NCI-H510A (cell line): ENCODE data around the gene PRELID3B.

ENCODE experiments used
- DNase-seq: peaks from one replicate; lab custom pipeline; 2025; lab: John Stamatoyannopoulos, UW

PRELID3B gene

DNA sequence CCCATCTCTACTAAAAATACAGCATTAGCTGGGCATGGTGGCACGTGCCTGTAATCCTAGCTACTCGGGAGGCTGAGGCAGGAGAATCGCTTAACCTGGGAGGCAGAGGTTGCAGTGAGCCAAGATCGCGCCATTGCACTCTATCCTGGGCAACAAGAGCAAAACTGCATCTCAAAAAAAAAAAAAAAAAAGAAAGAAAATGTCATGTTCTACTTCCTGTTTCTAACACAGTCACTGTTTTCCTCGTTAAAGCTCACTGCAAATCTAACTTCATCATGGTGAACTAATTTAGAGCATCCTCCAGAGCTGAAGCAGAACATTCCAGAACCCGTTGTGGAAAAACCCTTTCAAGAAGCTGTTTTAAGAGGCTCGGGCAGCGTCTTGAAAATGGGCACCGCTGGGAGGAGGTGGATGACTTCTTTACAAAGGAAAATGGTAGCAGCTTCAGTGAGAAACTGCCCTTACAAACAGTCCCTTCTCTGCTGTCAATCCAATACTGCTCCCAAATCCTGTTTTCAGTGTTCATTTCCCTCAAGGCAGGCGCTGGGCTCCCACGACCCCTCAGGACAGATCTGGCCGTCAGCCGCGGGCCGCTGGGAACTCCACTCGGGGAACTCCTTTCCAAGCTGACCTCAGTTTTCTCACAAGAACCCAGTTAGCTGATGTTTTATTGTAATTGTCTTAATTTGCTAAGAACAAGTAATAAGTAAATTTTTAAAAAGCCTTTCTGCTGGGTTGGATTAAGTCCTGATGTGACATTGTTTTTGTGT, 48.0 kb downstream of the PRELID3B start:
- no peak for DNase-seq

GRCh38 chr20:58993332-58994248, 49.0 kb downstream of the PRELID3B start:
- DNase-seq, result no peak

DNA sequence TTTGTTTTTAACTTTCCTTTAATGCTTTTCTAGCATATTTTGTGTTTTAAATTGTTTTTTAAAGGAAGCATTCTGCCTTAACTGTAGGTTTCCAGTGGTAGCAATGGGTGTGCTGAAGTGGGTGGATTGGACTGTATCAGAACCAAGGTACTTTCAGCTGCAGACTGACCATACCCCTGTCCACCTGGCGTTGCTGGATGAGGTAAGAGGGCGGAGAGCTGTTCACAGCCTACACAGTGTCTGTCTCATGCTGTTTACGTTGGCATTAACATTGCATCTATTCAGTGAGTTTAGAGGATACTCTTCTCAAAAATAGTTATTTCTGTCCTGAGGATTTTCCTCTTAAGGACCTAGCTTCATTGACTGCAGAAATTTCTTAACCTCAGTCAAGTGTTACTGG, 49.7 kb downstream of the PRELID3B start:
- no peak for DNase-seq

DNA sequence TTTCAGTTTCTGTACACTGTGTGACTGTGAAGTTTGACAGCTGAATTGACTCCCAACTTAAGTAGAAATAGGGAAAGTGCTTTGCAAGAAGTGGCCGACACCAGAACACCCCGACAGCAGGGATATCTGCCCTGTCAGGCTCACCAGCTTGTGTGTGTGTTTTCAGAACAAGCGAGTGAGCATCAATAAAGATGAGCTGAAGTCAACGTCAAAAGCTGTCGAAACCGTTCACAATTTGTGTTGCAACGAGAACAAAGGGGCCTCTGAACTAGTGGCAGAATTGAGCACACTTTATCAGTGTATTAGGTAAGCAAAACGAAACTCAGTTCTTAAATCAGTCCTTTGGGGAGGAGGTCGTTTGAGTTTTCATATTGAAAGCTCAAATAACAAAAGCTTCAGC, 50.9 kb downstream of the PRELID3B start:
- no peak for DNase-seq

- DNase-seq, result no peak
Measured at GRCh38 chr20:58990651-58991445, 51.7 kb downstream of the PRELID3B start.

DNA sequence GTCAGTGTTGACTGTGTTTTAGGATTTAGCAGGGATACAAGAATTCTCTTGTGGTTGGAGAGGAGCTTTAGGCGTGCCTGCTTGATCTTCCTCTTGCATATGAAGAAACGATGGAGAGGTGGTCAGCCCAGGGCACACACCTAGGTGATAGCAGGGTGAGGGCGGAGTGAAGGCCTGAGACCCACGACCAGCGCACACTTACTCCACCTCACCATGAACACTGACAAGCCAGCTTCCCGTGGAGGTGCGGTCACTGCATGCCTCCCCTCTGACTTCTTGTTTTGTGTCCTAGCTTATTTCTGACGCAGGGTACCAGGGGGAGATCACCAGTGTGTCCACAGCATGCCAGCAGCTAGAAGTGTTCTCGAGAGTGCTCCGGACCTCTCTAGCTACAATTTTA, 53.4 kb downstream of the PRELID3B start:
- DNase-seq, result no peak

GRCh38 chr20:58988565-58988882, 54.1 kb downstream of the PRELID3B start:
- no peak for DNase-seq

- no peak for DNase-seq
Measured at GRCh38 chr20:58987790-58988564, 54.6 kb downstream of the PRELID3B start.

- no peak for DNase-seq
Measured at GRCh38 chr20:58986968-58987517, 55.5 kb downstream of the PRELID3B start.

DNA sequence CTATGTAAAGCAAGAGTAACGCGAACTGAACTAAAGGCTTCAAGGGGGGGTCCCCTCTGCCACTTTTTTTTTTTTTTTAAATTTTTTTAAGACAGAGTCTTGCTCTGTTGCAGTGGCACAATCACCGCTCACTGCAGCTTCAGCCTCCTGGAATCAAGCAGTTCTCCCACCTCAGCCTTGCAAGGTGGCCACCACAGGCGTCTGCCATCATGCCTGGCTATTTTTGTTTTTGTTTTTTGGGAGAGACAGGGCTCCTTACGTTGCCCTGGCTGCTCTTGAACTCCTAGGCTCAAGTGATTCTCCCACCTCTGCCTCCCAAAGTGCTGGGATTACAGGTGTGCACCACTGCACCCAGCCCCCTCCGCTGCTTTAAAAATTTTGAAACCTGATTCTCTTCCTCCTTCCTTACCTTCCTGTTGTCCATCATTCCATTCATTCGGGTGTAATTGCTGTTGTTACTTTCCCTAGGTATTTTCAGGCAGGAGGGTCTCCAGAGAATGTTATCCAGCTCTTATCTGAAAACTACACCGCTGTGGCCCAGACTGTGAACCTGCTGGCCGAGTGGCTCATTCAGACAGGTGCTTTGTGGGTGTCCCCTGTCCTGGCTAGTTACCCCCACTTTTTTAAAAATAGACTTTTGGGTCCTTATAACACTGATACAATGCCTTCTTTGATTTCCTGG, 56.2 kb downstream of the PRELID3B start:
- DNase-seq, result no peak

DNA sequence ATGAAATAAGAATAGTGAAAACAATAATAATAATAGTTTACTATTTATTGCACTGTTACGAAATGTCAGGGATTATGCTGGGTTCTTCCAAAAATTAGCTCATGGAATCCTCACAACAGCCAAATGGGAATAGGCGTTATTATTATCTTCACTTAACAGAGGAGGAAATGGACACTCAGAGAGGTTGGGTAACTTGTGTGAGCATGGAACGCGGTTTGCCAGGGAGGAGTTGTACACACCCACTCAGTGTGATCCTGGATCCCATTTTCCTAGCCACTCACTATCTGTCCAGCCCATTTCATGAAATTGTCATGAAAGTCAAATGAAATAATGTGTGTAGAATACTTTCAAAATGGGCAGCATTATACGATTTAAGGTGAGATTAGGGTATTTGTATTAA, 56.9 kb downstream of the PRELID3B start:
- DNase-seq, result no peak

DNA sequence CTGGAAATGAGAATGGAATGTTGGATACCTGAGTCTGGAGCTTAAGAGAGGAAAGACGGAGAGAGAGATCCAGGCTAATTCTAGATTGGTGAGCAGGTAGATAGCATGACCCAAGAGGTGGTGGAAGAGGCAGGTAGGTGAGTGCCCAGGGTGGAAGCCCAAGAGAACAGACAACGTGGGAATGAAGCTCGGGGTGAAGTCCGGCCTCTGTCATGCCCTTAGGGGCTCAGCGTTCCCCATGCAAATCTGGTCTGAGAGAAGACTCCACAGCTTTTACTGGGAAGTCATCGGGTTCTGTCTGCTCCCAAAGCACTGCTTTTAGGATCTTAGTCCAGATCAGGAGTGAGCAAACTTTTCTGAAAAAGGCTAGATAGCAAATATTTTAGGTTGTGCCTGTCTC, 57.9 kb downstream of the PRELID3B start:
- no peak for DNase-seq
